ENCODE results near the gene PJA2. TPM values are rescaled to one million over a fixed set of nuclear protein-coding genes. Genes with fewer than 3 reads are reported as not detected.

Gene PJA2
- total RNA-seq, 1 donor = 101 TPM

DNA sequence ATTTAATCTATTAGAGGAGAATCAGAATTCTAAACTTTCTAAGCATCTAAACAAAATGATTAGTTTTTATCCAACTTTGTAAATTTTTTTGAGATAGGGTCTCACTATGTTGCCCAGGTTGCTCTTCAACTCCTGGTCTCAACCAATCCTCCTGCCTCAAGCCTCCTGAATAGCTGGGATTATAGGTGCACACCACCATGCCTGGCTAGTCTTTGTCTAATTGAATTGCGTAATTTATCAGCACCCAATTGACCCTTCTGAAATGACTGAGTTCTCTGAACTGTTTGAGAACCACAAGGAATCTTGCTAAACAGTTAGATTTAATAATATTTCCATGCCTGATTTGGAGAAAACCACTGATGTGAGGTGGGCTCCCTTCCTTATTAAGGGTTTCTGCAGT lies 75.7 kb downstream of the PJA2 start:
- Histone ChIP-seq H3K79me2 (ENCODE audit: insufficient read depth, low read length) (no peaks in the 10 kb centered on the region), H4K20me1 (ENCODE audit: insufficient read depth, low read length) (peaks cover 7% of the 10 kb centered on the region), H3K4me3 (ENCODE audit: insufficient read depth, low read length) (no peak overlapping the region), H3K4me1 (ENCODE audit: insufficient read depth, low read length) (peaks cover 12% of the 10 kb centered on the region), H3K9me3 (ENCODE audit: low read depth, low read length) (no peaks in the 10 kb centered on the region), H3K36me3 (ENCODE audit: insufficient read depth, low read length) (peaks cover 30% of the 10 kb centered on the region), H3K27me3 (ENCODE audit: insufficient read depth, low read length) (no peaks in the 10 kb centered on the region), H3K4me2 (ENCODE audit: insufficient read depth, low read length) (no peak overlapping the region), H2AFZ (ENCODE audit: low read length) (no peak overlapping the region), H3K27ac (ENCODE audit: low read depth, low read length) (no peak overlapping the region)
- DNase-seq (ENCODE audit: insufficient read length, low spot score, missing footprints) = no peak
- TF ChIP-seq CTCF (IDR thresholded peaks at IDR 0.05; ENCODE audit: extremely low read depth, low read depth, low read length) = no peak

- no peak overlapping the region for H2AFZ ChIP-seq (ENCODE audit: low read length)
- peaks cover 3% of the 10 kb centered on the region for H4K20me1 ChIP-seq (ENCODE audit: insufficient read depth, low read length)
- no peak overlapping the region for H3K4me3 ChIP-seq (ENCODE audit: insufficient read depth, low read length)
- peak overlapping the region; percentile 20 for H3K27ac ChIP-seq (ENCODE audit: low read depth, low read length)
- H3K79me2 ChIP-seq (ENCODE audit: insufficient read depth, low read length) = no peaks in the 10 kb centered on the region
- DNase-seq (ENCODE audit: insufficient read length, low spot score, missing footprints) = peak; percentile 80
- H3K4me1 ChIP-seq (ENCODE audit: insufficient read depth, low read length) = peaks cover 19% of the 10 kb centered on the region
- H3K4me2 ChIP-seq (ENCODE audit: insufficient read depth, low read length) = no peak overlapping the region
- peaks cover 15% of the 10 kb centered on the region for H3K36me3 ChIP-seq (ENCODE audit: insufficient read depth, low read length)
- no peaks in the 10 kb centered on the region for H3K9me3 ChIP-seq (ENCODE audit: low read depth, low read length)
- no peak for TF ChIP-seq CTCF (IDR thresholded peaks at IDR 0.05; ENCODE audit: extremely low read depth, low read depth, low read length)
- H3K27me3 ChIP-seq (ENCODE audit: insufficient read depth, low read length) = no peaks in the 10 kb centered on the region
Observed at GRCh38 chr5:109329333-109330237, 80.2 kb downstream of the PJA2 start.

- H3K4me1 ChIP-seq (ENCODE audit: insufficient read depth, low read length) = peaks cover 19% of the 10 kb centered on the region
- no peak overlapping the region for H3K4me2 ChIP-seq (ENCODE audit: insufficient read depth, low read length)
- no peaks in the 10 kb centered on the region for H3K79me2 ChIP-seq (ENCODE audit: insufficient read depth, low read length)
- no peaks in the 10 kb centered on the region for H4K20me1 ChIP-seq (ENCODE audit: insufficient read depth, low read length)
- H3K9me3 ChIP-seq (ENCODE audit: low read depth, low read length) = no peaks in the 10 kb centered on the region
- H3K4me3 ChIP-seq (ENCODE audit: insufficient read depth, low read length) = no peak overlapping the region
- no peaks in the 10 kb centered on the region for H3K27me3 ChIP-seq (ENCODE audit: insufficient read depth, low read length)
- no peak for TF ChIP-seq CTCF (IDR thresholded peaks at IDR 0.05; ENCODE audit: extremely low read depth, low read depth, low read length)
- H3K27ac ChIP-seq (ENCODE audit: low read depth, low read length) = peak overlapping the region; percentile 20
- no peak overlapping the region for H2AFZ ChIP-seq (ENCODE audit: low read length)
- DNase-seq (ENCODE audit: insufficient read length, low spot score, missing footprints) = peak; percentile 57
- H3K36me3 ChIP-seq (ENCODE audit: insufficient read depth, low read length) = peaks cover 6% of the 10 kb centered on the region
Observed at GRCh38 chr5:109328626-109329025, 81.1 kb downstream of the PJA2 start.

DNA sequence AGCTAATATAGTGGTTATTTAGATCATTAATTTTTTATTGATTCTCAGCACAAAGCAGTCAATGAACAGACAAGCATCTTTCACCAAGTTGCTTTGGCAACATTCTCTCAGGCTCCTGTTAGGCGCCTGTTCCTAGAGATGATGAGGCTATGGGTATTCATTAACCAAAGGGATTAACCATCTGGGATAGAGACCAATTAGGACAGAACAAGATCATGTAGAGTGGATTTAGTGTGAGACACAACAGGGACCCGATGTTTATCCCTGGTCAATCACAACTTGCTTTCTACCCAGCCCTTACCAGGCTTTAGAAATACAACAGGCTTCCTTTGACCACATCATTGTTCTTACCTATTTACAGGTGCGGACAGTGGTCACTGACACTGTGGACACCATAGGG lies 82.2 kb downstream of the PJA2 start:
- DNase-seq (ENCODE audit: insufficient read length, low spot score, missing footprints) = no peak
- Histone ChIP-seq H3K27me3 (ENCODE audit: insufficient read depth, low read length) (no peaks in the 10 kb centered on the region), H3K4me2 (ENCODE audit: insufficient read depth, low read length) (no peak overlapping the region), H3K4me1 (ENCODE audit: insufficient read depth, low read length) (peaks cover 19% of the 10 kb centered on the region), H3K4me3 (ENCODE audit: insufficient read depth, low read length) (no peak overlapping the region), H4K20me1 (ENCODE audit: insufficient read depth, low read length) (no peaks in the 10 kb centered on the region), H3K36me3 (ENCODE audit: insufficient read depth, low read length) (no peaks in the 10 kb centered on the region), H2AFZ (ENCODE audit: low read length) (no peak overlapping the region), H3K79me2 (ENCODE audit: insufficient read depth, low read length) (no peaks in the 10 kb centered on the region), H3K9me3 (ENCODE audit: low read depth, low read length) (no peaks in the 10 kb centered on the region), H3K27ac (ENCODE audit: low read depth, low read length) (no peak overlapping the region)
- no peak for TF ChIP-seq CTCF (IDR thresholded peaks at IDR 0.05; ENCODE audit: extremely low read depth, low read depth, low read length)
